Cardiac atrium fibroblast (primary cell): Measurements from ENCODE around the gene WFS1. TPM values are rescaled to one million over a fixed set of nuclear protein-coding genes. Genes with fewer than 3 reads are reported as not detected.

Experiments
- total RNA-seq: library from RNA; depleted of rRNA; stranded (reverse); fragments of >200 nt; gene quantifications from 2 replicates; pipeline ENCODE4 v1.2.3, GENCODE V29; 2015

The WFS1 gene, protein sequence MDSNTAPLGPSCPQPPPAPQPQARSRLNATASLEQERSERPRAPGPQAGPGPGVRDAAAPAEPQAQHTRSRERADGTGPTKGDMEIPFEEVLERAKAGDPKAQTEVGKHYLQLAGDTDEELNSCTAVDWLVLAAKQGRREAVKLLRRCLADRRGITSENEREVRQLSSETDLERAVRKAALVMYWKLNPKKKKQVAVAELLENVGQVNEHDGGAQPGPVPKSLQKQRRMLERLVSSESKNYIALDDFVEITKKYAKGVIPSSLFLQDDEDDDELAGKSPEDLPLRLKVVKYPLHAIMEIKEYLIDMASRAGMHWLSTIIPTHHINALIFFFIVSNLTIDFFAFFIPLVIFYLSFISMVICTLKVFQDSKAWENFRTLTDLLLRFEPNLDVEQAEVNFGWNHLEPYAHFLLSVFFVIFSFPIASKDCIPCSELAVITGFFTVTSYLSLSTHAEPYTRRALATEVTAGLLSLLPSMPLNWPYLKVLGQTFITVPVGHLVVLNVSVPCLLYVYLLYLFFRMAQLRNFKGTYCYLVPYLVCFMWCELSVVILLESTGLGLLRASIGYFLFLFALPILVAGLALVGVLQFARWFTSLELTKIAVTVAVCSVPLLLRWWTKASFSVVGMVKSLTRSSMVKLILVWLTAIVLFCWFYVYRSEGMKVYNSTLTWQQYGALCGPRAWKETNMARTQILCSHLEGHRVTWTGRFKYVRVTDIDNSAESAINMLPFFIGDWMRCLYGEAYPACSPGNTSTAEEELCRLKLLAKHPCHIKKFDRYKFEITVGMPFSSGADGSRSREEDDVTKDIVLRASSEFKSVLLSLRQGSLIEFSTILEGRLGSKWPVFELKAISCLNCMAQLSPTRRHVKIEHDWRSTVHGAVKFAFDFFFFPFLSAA
- total RNA-seq: 39.7 and 42.6 TPM in 2 replicates

DNA sequence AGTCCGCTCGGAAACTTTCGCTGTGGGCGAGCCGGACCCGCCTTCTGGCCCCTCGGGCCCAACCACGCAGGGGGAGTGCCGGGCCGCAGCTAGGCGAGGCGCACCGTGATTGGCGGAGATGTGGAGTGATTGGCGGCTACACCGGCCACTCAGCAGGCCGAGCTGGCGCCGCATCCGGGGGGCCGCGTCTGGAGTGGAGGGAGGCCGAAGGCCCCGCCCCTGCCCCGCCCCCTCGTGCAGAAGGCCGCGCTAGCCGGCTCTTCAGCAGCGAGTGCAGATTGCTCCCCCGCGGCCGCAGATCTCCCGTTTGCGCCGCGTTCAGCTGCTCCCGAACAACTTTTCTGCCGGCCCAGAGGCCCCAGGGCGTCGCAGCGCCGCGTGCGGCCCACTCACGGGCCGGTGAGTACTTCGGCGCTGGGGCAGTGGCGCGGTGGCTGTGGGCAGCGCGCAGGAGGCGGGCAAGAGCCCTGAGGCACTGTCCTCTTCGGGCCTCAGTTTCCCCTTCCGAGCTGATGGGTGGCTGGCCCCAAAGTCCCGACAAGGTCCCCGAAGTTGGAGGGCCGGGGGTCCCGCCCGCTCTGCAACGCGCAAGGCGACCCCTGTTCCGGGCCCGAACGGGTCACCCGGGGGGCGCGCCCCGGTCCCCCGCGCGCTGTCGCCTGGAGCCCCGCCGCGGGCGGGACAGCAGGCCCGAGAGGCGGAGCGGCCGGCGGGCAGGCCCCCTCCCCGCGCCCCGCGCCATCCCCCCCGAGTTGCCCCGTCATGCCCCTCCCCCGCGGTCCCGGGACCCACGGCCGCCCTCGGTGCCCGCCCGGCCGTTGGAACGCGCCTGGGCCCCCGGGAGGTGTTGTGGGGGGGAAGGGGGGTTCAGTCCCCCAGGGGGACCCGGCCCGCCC lies at the start of gene WFS1:
TSS of gene WFS1 (plus strand) at position 235 of the 896 bp plus-strand sequence. CDS start 7,606 bp downstream, outside the sequence.

Other genes with a start within 250 kb of the WFS1 start
- 0.18 and 0.97 TPM in 2 replicates for gene JAKMIP1, start 69.3 kb upstream of the WFS1 start, total RNA-seq
- 0.16 TPM in 1 of 2 replicates, not detected in the other for gene PPP2R2C, start 202.8 kb downstream of the WFS1 start, total RNA-seq